H1 (cell line): ENCODE results near the gene CD164L2. TPM values are rescaled to one million over a fixed set of nuclear protein-coding genes. Genes with fewer than 3 reads are reported as not detected.

ENCODE experiments used
- CTCF ChIA-PET: fragments of 300-600 bp; sonication (Branson Sonifier 250); formaldehyde crosslinking; loops from one replicate; lab custom pipeline; 2021; ENCODE audit not compliant: partially characterized antibody; lab: Charles Lee
- POLR2A ChIA-PET: fragments of 300-600 bp; sonication (Branson Sonifier 250); formaldehyde crosslinking; loops from one replicate; lab custom pipeline; 2021; ENCODE audit warnings: inconsistent platforms; ENCODE audit not compliant: partially characterized antibody; lab: Charles Lee
- DNase-seq, 2 experiments: peaks; one replicate each; pipeline versions ENCODE4 v3.0.0 to v3.0.0-alpha.2; 2010 to 2022; ENCODE audit warnings: low spot score in 2 of 2, low read depth in 1 of 2, mixed read lengths in 1 of 2
- FAIRE-seq: peaks from 2 replicates; lab custom pipeline; 2011; peaks lifted over from hg19 to GRCh38; lab: Jason Lieb, UNC
- H2AFZ ChIP-seq: 2 replicates; pipeline ENCODE4 v1.8.1; 2012; ENCODE audit warnings: low read length, inconsistent platforms
- H2AK5ac ChIP-seq: 2 replicates; pipeline ENCODE4 v1.6.1; 2013; ENCODE audit warnings: low read depth, low read length
- H2BK120ac ChIP-seq: replicated peaks from 2 replicates; pipeline ENCODE3; 2013; ENCODE audit warnings: low read depth, low read length, inconsistent platforms
- H2BK12ac ChIP-seq: 2 replicates; pipeline ENCODE4 v1.6.1; 2013; ENCODE audit warnings: low read depth, low read length
- H2BK15ac ChIP-seq: 2 replicates; pipeline ENCODE4 v1.6.1; 2013; ENCODE audit warnings: low read length
- H2BK20ac ChIP-seq: 2 replicates; pipeline ENCODE4 v1.6.1; 2013; ENCODE audit warnings: low read length
- H2BK5ac ChIP-seq: 2 replicates; pipeline ENCODE4 v1.6.1; 2013; ENCODE audit warnings: low read depth, low read length
- H3K14ac ChIP-seq: 2 replicates; pipeline ENCODE4 v1.6.1; 2013; ENCODE audit warnings: inconsistent platforms; ENCODE audit not compliant: insufficient read length
- H3K18ac ChIP-seq: 2 replicates; pipeline ENCODE4 v1.6.1; 2013; ENCODE audit warnings: low read length; ENCODE audit errors: extremely low read depth
- H3K23ac ChIP-seq: 2 replicates; pipeline ENCODE4 v1.6.1; 2013; ENCODE audit warnings: inconsistent platforms; ENCODE audit not compliant: insufficient read length
- H3K23me2 ChIP-seq: 2 replicates; pipeline ENCODE4 v1.6.1; 2013; ENCODE audit warnings: low read depth, low read length
- H3K27ac ChIP-seq: 2 replicates; pipeline ENCODE4 v1.6.1; 2011; ENCODE audit warnings: low read depth, low read length, inconsistent platforms
- H3K27me3 ChIP-seq, 4 experiments: replicated peaks in 1 of 4; 1 replicate in 1 of 4; 2 replicates in 3 of 4; pipeline versions ENCODE4 v1.6.1 to v1.8.1; 2011 to 2013; ENCODE audit warnings: low read length in 3 of 4, mild to moderate bottlenecking in 3 of 4, inconsistent platforms in 2 of 4, mixed read lengths in 2 of 4, moderate library complexity in 1 of 4; ENCODE audit not compliant: control insufficient read depth in 3 of 4, insufficient read depth in 3 of 4; ENCODE audit errors: extremely low read depth in 1 of 4
- H3K36me3 ChIP-seq, 4 experiments: 2 replicates each; pipeline versions ENCODE4 v1.6.1 to v1.8.1; 2011 to 2013; ENCODE audit warnings: mild to moderate bottlenecking in 4 of 4, low read length in 3 of 4, moderate library complexity in 2 of 4, control low read depth in 1 of 4, inconsistent platforms in 1 of 4; ENCODE audit not compliant: insufficient read depth in 4 of 4, control insufficient read depth in 2 of 4
- H3K4ac ChIP-seq: replicated peaks from 2 replicates; pipeline ENCODE3; 2013; ENCODE audit warnings: low read length, low read depth, mixed read lengths, inconsistent platforms; ENCODE audit not compliant: insufficient read length
- H3K4me1 ChIP-seq, 4 experiments: replicated peaks in 1 of 4; 1 replicate in 1 of 4; 2 replicates in 3 of 4; pipeline versions ENCODE4 v1.6.1 to v1.8.1; 2011 to 2013; ENCODE audit warnings: low read length in 3 of 4, inconsistent platforms in 2 of 4, mixed read lengths in 1 of 4; ENCODE audit not compliant: insufficient read depth in 4 of 4, control insufficient read depth in 3 of 4
- H3K4me2 ChIP-seq, 2 experiments: 2 replicates each; pipeline versions ENCODE4 v1.6.1 to v1.8.1; 2011 to 2013; ENCODE audit warnings: low read depth in 2 of 2, low read length in 2 of 2, control low read depth in 1 of 2, inconsistent platforms in 1 of 2, mild to moderate bottlenecking in 1 of 2; ENCODE audit not compliant: insufficient read depth in 1 of 2
- H3K4me3 ChIP-seq, 4 experiments: fragments of 200-600, 300-600 bp in 1 of 4; sonication (generic), shearing (Covaris generic), sonication (Bioruptor Twin) in 1 of 4; 2 replicates each; pipeline versions ENCODE4 v1.5.1 to v1.8.1; 2011 to 2016; ENCODE audit warnings: low read length in 4 of 4, low read depth in 3 of 4, control low read depth in 2 of 4, inconsistent platforms in 2 of 4, mild to moderate bottlenecking in 2 of 4, mixed read lengths in 1 of 4, moderate library complexity in 1 of 4; ENCODE audit not compliant: insufficient read depth in 2 of 4; ENCODE audit errors: extremely low read depth in 1 of 4
- H3K56ac ChIP-seq: replicated peaks from 2 replicates; pipeline ENCODE3; 2013; ENCODE audit warnings: low read depth, mild to moderate bottlenecking, mixed read lengths, low read length, inconsistent platforms; ENCODE audit not compliant: insufficient read length
- H3K79me1 ChIP-seq: 2 replicates; pipeline ENCODE4 v1.6.1; 2013; ENCODE audit warnings: low read depth, low read length, control low read depth
- H3K79me2 ChIP-seq, 2 experiments: 2 replicates each; pipeline versions ENCODE4 v1.6.1 to v1.8.1; 2012 to 2013; ENCODE audit warnings: low read length in 2 of 2, mild to moderate bottlenecking in 2 of 2, inconsistent platforms in 1 of 2; ENCODE audit not compliant: insufficient read depth in 2 of 2, control insufficient read depth in 1 of 2
- H3K9ac ChIP-seq, 4 experiments: replicated peaks in 1 of 4; 1 replicate in 1 of 4; 2 replicates in 3 of 4; pipeline versions ENCODE4 v1.6.1 to v1.8.1; 2011 to 2013; ENCODE audit warnings: low read depth in 3 of 4, low read length in 3 of 4, control low read depth in 2 of 4, mild to moderate bottlenecking in 2 of 4, moderate library complexity in 2 of 4, inconsistent platforms in 1 of 4; ENCODE audit errors: extremely low read depth in 1 of 4
- H3K9me3 ChIP-seq, 2 experiments: 2 replicates each; pipeline versions ENCODE4 v1.6.1 to v1.8.1; 2012 to 2013; ENCODE audit warnings: mild to moderate bottlenecking in 2 of 2, moderate library complexity in 2 of 2, control low read depth in 1 of 2, inconsistent platforms in 1 of 2, low read depth in 1 of 2, low read length in 1 of 2, mixed read lengths in 1 of 2; ENCODE audit not compliant: insufficient read depth in 2 of 2
- H4K20me1 ChIP-seq, 2 experiments: replicated peaks in 1 of 2; 2 replicates each; pipeline versions ENCODE3 to v1.8.1; 2011 to 2013; ENCODE audit warnings: inconsistent platforms in 2 of 2, low read length in 2 of 2, mild to moderate bottlenecking in 1 of 2; ENCODE audit not compliant: insufficient read depth in 2 of 2, control insufficient read depth in 1 of 2
- H4K5ac ChIP-seq: 2 replicates; pipeline ENCODE4 v1.6.1; 2013; ENCODE audit warnings: low read length, low read depth, mixed read lengths, inconsistent platforms; ENCODE audit not compliant: insufficient read length
- H4K8ac ChIP-seq: 2 replicates; pipeline ENCODE4 v1.8.0; 2013; ENCODE audit warnings: mild to moderate bottlenecking, moderate library complexity, low read length, inconsistent platforms; ENCODE audit not compliant: insufficient read depth; ENCODE audit errors: extremely low read depth
- H4K91ac ChIP-seq: replicated peaks from 2 replicates; pipeline ENCODE3; 2013; ENCODE audit warnings: low read length, mixed read lengths, inconsistent platforms; ENCODE audit not compliant: insufficient read length
- ASH2L ChIP-seq: fragments of 200-600, 300-600 bp; sonication (generic); IDR thresholded peaks from one replicate; pipeline ENCODE4 v1.7.1; 2017; ENCODE audit warnings: low read length
- CBX5 ChIP-seq: fragments of 300-800, 300-1000 bp; sonication (generic); IDR thresholded peaks from 2 replicates; pipeline ENCODE4 v1.7.1; 2016; ENCODE audit warnings: antibody characterized with exemption, low read length, low read depth
- E2F6 ChIP-seq: IDR thresholded peaks from 2 replicates; pipeline ENCODE4 v1.6.1; 2012; ENCODE audit warnings: inconsistent platforms
- JUND ChIP-seq: IDR thresholded peaks from 2 replicates; pipeline ENCODE4 v1.6.1; 2011; ENCODE audit warnings: mild to moderate bottlenecking, improper control_type of control experiment, low read length
- KDM5A ChIP-seq: fragments of 200-600 bp; IDR thresholded peaks from 2 replicates; pipeline ENCODE4 v1.7.1; 2012; ENCODE audit warnings: mild to moderate bottlenecking, low read length, inconsistent platforms, mixed read lengths
- MAFK ChIP-seq: IDR thresholded peaks from 2 replicates; pipeline ENCODE4 v1.6.1; 2012; ENCODE audit warnings: low read depth, mild to moderate bottlenecking, improper control_type of control experiment, low read length
- NRF1 ChIP-seq: IDR thresholded peaks from 2 replicates; pipeline ENCODE4 v1.6.1; 2011; ENCODE audit warnings: mild to moderate bottlenecking, low read depth, low read length, improper control_type of control experiment
- POLR2A ChIP-seq, 2 experiments: IDR thresholded peaks; 1 replicate in 1 of 2; 2 replicates in 1 of 2; pipeline ENCODE4 v1.6.1; 2011; ENCODE audit warnings: low read depth in 2 of 2, low read length in 2 of 2, mild to moderate bottlenecking in 2 of 2; ENCODE audit errors: control extremely low read depth in 1 of 2
- POU5F1 ChIP-seq: IDR thresholded peaks from 2 replicates; pipeline ENCODE4 v1.6.1; 2011; ENCODE audit warnings: low read depth, mild to moderate bottlenecking, low read length, moderate library complexity
- RBBP5 ChIP-seq: IDR thresholded peaks from 2 replicates; pipeline ENCODE4 v1.7.1; 2012; ENCODE audit warnings: low read depth, mild to moderate bottlenecking, inconsistent platforms, low read length, moderate library complexity, borderline replicate concordance
- SAP30 ChIP-seq: fragments of 300-600 bp; sonication (generic); IDR thresholded peaks from 2 replicates; pipeline ENCODE4 v1.7.1; 2012; ENCODE audit warnings: low read length, moderate library complexity, mild to moderate bottlenecking, inconsistent platforms; ENCODE audit not compliant: insufficient read depth, insufficient replicate concordance
- SIN3A ChIP-seq, 2 experiments: IDR thresholded peaks in 1 of 2; conservative IDR thresholded peaks in 1 of 2; 2 replicates each; pipeline ENCODE4 v1.6.1; 2011 to 2012; ENCODE audit warnings: low read length in 2 of 2, improper control_type of control experiment in 1 of 2, low read depth in 1 of 2, mild to moderate bottlenecking in 1 of 2
- SRF ChIP-seq: IDR thresholded peaks from 2 replicates; pipeline ENCODE4 v1.6.1; 2011; ENCODE audit warnings: mild to moderate bottlenecking, low read depth, low read length, moderate library complexity
- WGBS, 2 experiments: shearing (Covaris generic) in 1 of 2; methylation state at CpG; one replicate each; pipeline versions ENCODE4 v1.1.6 to v1.1.7; 2013 to 2015; ENCODE audit warnings: low lambda C conversion rate in 2 of 2, mixed read lengths in 2 of 2, inconsistent platforms in 1 of 2, low coverage in 1 of 2, missing lambda C conversion rate in 1 of 2; ENCODE audit not compliant: insufficient replicate concordance in 2 of 2, insufficient coverage in 1 of 2, insufficient read length in 1 of 2; ENCODE audit errors: extremely low coverage in 1 of 2, missing lambda C conversion rate in 1 of 2; 5-methylcytosine and 5-hydroxymethylcytosine counted together
- polyA plus RNA-seq, 7 experiments: library from polyadenylated mRNA; depleted of rRNA in 3 of 7; stranded (reverse) in 5 of 7; unstranded in 2 of 7; fragments of >200 nt in 5 of 7; fragments of 200-250 nt in 2 of 7; gene quantifications; 1 replicate in 5 of 7; 2 replicates in 1 of 7; 4 replicates in 1 of 7; pipeline versions ENCODE4 v1.2.1 to v1.2.3, GENCODE V29; 2011 to 2013; ENCODE audit warnings: missing spikeins in 2 of 7, mixed read lengths in 2 of 7
- total RNA-seq: library from RNA; stranded (reverse); fragmentation: NEBNext Ultra II Directional; extraction: Animal tissue kit (Norgen Biotek cat#: 25700); gene quantifications from 2 replicates; pipeline ENCODE4 v1.2.1, GENCODE V29; 2021

The CD164L2 gene
- total and polyA plus RNA-seq, 2 of the 8 experiments (the other 6 are each of a cell fraction or from before 2014, with no cell fraction given), result 3.3 TPM

- H3K27ac ChIP-seq, result no peak overlapping the region
- no peak for FAIRE-seq
- POLR2A ChIA-PET, result interaction anchor here (1.2 to 1.8 kb wide), 2 partner anchors 8 to 10 kb away, joined by 3 read pairs; no protein-coding TSS in a partner anchor
- TF ChIP-seq SRF (no peak), SIN3A (conservative IDR thresholded peaks at IDR 0.05 in 1 of 2, IDR thresholded peaks at IDR 0.05 in 1 of 2; ENCODE audit: low read depth in 1 of 2, low read length in 2 of 2) (no peak), POLR2A (IDR thresholded peaks at IDR 0.05; ENCODE audit: control extremely low read depth in 1 of 2, low read depth in 2 of 2, low read length in 2 of 2) (no peak), E2F6 (no peak), MAFK (no peak), ASH2L (no peak), KDM5A (no peak), JUND (no peak), CBX5 (no peak), NRF1 (no peak), RBBP5 (no peak), SAP30 (no peak), POU5F1 (no peak)
Observed at GRCh38 chr1:27410709-27411108, 27.6 kb upstream of the CD164L2 start.

More at GRCh38 chr1:27410709-27411108, 27.6 kb upstream of the CD164L2 start:
- Histone ChIP-seq H3K18ac (no peak overlapping the region), H2AK5ac (no peak overlapping the region), H4K8ac (no peak overlapping the region), H2BK5ac (no peak overlapping the region), H3K14ac (no peak overlapping the region), H3K4me3 (no peak overlapping the region), H3K4me1 (peaks cover 0 to 6% (median 3%) of the 10 kb centered on the region in 4 experiments; a peak in 3 of 7 replicates), H3K4me2 (no peak overlapping the region), H3K23me2 (no peaks in the 10 kb centered on the region), H3K79me2 (no peaks in the 10 kb centered on the region; a peak in 1 of 4 replicates), H3K9ac (no peak overlapping the region), H3K79me1 (no peaks in the 10 kb centered on the region; the same call in 1 of the 2 replicates), H2BK20ac (no peak overlapping the region), H3K27me3 (no peaks in the 10 kb centered on the region), H4K20me1 (peaks cover 0 to 2% of the 10 kb centered on the region in 2 experiments), H2BK12ac (no peak overlapping the region), H4K91ac (no peak overlapping the region), H3K23ac (no peak overlapping the region), H3K9me3 (no peaks in the 10 kb centered on the region), H3K4ac (no peak overlapping the region), H2BK120ac (no peak overlapping the region), H3K36me3 (peaks cover 21 to 71% (median 49%) of the 10 kb centered on the region in 4 experiments), H4K5ac (no peak overlapping the region), H3K56ac (no peak overlapping the region), H2AFZ (no peak overlapping the region), H2BK15ac (no peak overlapping the region)
- no peak for DNase-seq
- CTCF ChIA-PET, result interaction anchor here (0.8 to 37.8 kb wide), 13 partner anchors 9 to 252 kb away, joined by 3 to 863 read pairs (median 5); partner anchors contain the start of gene AHDC1
- 84% methylated on average over 2 of the region's 2 CpGs; no CpG with 5 or more reads in 1 of the 2 experiments for WGBS, 2 experiments
